ENCODE measurements around the gene NF1. TPM values are rescaled to one million over a fixed set of nuclear protein-coding genes. Genes with fewer than 3 reads are reported as not detected.
"Not testable (repeated sequence)": the region's sequence is repeated elsewhere in the genome, so short reads cannot be mapped to it uniquely, and the experiment has no call there.

NF1 gene
- total and polyA plus RNA-seq, 3 donors from 2014 or later = 60.6 to 99.0 (median 97.6) TPM

GRCh38 chr17:31079731-31080130 is 15.0 kb upstream of the NF1 start:
- no peaks in the 10 kb centered on the region for H3K27me3 ChIP-seq
- H3K4me1 ChIP-seq = peaks cover 3% of the 10 kb centered on the region
- no peaks in the 10 kb centered on the region for H3K9me3 ChIP-seq
- intact Hi-C loops (cut with DNase I; ENCODE audit: low total_unique reads) = no loop called here
- 71 to 81% methylated on average over 1 of the region's 1 CpG for WGBS, 2 donors
- no peak for DNase-seq
- no peaks in the 10 kb centered on the region for H3K36me3 ChIP-seq (ENCODE audit: low read depth, missing control alignments)
- H3K27ac ChIP-seq = no peak overlapping the region
- H3K4me3 ChIP-seq = no peak overlapping the region
- no peak for TF ChIP-seq CTCF (IDR thresholded peaks at IDR 0.05)
- no peak for TF ChIP-seq POLR2A (IDR thresholded peaks at IDR 0.05)

- H3K4me3 ChIP-seq = no peak overlapping the region
- DNase-seq = no peak
- 77 to 83% methylated on average over 2 of the region's 2 CpGs for WGBS, 2 donors
- no peaks in the 10 kb centered on the region for H3K9me3 ChIP-seq
- no peaks in the 10 kb centered on the region for H3K4me1 ChIP-seq
- H3K27ac ChIP-seq = no peak overlapping the region
- intact Hi-C loops (cut with DNase I; ENCODE audit: low total_unique reads) = no loop called here
- no peak for TF ChIP-seq CTCF (IDR thresholded peaks at IDR 0.05)
- no peaks in the 10 kb centered on the region for H3K27me3 ChIP-seq
- no peaks in the 10 kb centered on the region for H3K36me3 ChIP-seq (ENCODE audit: low read depth, missing control alignments)
Observed at GRCh38 chr17:31085563-31085962, 9.2 kb upstream of the NF1 start.

- no peaks in the 10 kb centered on the region for H3K4me1 ChIP-seq
- WGBS, 2 donors = 91 to 95% methylated on average over 3 of the region's 3 CpGs
- H3K27ac ChIP-seq = no peak overlapping the region
- H3K27me3 ChIP-seq = no peaks in the 10 kb centered on the region
- TF ChIP-seq POLR2A (IDR thresholded peaks at IDR 0.05) (no peak), CTCF (IDR thresholded peaks at IDR 0.05) (no peak)
- H3K36me3 ChIP-seq (ENCODE audit: low read depth, missing control alignments) = no peaks in the 10 kb centered on the region
- no peak overlapping the region for H3K4me3 ChIP-seq
- intact Hi-C loops (cut with DNase I; ENCODE audit: low total_unique reads) = no loop called here
- DNase-seq = no peak
- no peaks in the 10 kb centered on the region for H3K9me3 ChIP-seq
Observed at GRCh38 chr17:31089471-31089870, 5.3 kb upstream of the NF1 start.

- H3K36me3 ChIP-seq (ENCODE audit: low read depth, missing control alignments); intact Hi-C loops (cut with DNase I; ENCODE audit: low total_unique reads); H3K4me1 ChIP-seq; H3K4me3 ChIP-seq; H3K9me3 ChIP-seq; H3K27me3 ChIP-seq; H3K27ac ChIP-seq; DNase-seq: not testable (repeated sequence)
- WGBS, 2 donors = 84 to 88% methylated on average over 3 of the region's 3 CpGs
Observed at GRCh38 chr17:31090650-31091049, 4.1 kb upstream of the NF1 start.

- WGBS, 2 donors = 81 to 90% methylated on average over 1 of the region's 1 CpG
- DNase-seq = no peak
- H3K36me3 ChIP-seq (ENCODE audit: low read depth, missing control alignments) = no peaks in the 10 kb centered on the region
- H3K4me1 ChIP-seq = peaks cover 7% of the 10 kb centered on the region
- intact Hi-C loops (cut with DNase I; ENCODE audit: low total_unique reads) = no loop called here
- H3K4me3 ChIP-seq = no peak overlapping the region
- TF ChIP-seq POLR2A (IDR thresholded peaks at IDR 0.05) (no peak), CTCF (IDR thresholded peaks at IDR 0.05) (no peak)
- no peak overlapping the region for H3K27ac ChIP-seq
- H3K9me3 ChIP-seq = no peaks in the 10 kb centered on the region
- H3K27me3 ChIP-seq = no peaks in the 10 kb centered on the region
Observed at GRCh38 chr17:31092475-31093064, 2.2 kb upstream of the NF1 start.

Measured in testis (tissue), 3 donors.